GM21529 (cell line): Measurements from ENCODE around the gene PADI6.
"Not testable (repeated sequence)": the region's sequence is repeated elsewhere in the genome, so short reads cannot be mapped to it uniquely, and the experiment has no call there.

Experiments
- ATAC-seq: cut with Tn5 transposase; IDR thresholded peaks from one replicate; pipeline ENCODE4 v1.9.1; 2021; ENCODE audit not compliant: unreplicated experiment

PADI6 gene

GRCh38 chr1:17371896-17372295 lies at the start of gene PADI6:
TSS of gene PADI6 (plus strand) at chr1:17372196. CDS start at chr1:17372246, 50 bp downstream.
- ATAC-seq = no peak

- no peak for ATAC-seq
These were observed 43.1 kb upstream of the PADI6 start for GRCh38 chr1:17328855-17329254.

DNA sequence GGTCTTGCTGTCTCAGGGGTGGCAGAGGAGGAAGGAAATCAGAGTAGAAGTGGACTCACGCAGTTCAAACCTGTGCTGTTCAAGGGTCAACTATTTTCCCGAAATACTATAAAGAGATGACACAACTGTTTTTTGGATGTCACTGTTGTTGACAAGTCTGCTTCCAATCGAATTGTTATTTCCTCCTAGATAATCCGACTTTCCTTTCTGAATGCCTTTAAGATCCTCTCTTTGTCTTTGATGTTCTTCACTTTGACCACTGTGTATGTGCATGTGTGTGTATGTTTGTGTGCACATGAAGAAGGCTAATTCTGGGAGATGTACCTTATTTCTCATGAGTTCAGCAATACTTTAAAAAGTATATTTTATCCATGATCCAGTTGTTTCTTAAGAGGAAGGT lies 42.4 kb upstream of the PADI6 start:
- ATAC-seq = no peak

DNA sequence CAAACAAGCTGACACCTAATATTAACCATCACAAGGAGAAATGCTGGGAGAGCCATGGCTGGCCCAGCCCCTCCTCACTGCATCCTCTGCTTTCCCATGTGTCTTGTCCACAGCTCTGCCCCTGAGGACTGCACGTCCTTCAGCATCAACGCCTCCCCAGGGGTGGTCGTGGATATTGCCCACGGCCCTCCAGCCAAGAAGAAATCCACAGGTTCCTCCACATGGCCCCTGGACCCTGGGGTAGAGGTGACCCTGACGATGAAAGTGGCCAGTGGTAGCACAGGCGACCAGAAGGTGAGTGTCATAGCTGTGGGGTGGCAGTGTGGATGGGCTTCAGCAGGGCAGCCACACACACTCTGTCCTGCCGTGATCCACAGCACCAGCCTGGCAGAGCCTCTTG lies 41.1 kb upstream of the PADI6 start:
- ATAC-seq = no peak

DNA sequence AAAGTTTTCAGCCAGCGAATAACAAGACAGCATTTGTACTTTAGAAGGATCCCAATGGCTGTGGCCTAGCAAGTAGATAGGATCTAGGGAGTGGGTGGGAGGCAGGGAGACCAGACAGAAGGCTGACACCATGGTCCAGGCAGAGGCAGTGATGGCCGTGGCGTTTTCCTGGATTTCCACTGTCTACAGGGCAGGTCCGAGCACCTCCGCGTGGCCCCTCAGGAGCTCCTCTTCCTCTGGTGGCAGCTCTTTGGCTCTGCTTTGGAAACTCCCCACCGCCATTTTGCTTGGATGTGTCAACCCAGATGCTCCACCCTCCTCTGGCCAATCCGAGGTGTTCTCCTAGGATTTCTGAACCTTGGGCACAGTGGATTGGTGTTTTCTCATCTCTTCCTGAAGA lies 38.9 kb upstream of the PADI6 start:
- ATAC-seq = no peak

DNA sequence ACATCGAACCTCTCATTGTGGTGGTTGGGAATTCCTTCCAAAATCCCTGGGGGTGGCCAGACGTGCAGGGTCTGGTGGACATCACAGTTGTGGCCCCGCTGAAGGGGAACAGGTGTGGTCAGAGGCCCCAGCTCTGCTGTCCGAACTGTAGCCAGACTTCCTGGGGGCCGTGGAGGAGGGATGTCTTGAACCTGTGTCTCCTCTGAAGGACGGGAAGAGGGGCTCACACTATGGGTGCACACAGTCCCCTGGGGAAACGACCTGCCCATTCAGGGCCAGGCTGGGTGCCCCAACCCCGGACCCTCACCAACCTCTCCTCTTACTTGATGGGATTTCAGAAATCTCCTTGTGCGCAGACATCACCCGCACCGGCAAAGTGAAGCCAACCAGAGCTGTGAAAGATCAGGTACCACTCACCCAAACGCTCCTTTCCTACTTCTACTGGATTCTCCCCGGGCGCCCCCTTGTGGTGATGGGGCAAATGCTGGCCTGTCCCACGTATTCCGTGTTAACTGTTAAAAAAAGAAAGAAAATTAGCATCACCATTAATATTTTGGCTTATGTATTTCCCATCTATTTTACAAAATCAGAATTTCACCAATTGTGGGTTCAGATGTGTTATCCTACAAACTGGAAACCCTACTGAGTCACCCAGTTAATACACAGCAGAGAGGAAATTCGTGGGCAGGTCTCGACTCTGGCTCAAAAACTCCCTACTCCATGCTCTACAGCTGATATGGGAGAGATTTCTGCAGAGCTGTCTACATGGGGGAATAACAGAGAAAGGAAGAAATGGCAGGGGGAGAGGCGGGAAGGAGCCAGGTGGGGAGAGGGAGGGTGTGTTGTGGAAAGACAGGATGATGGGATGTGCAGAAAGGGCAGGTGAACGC lies 35.9 kb upstream of the PADI6 start:
- ATAC-seq = no peak

- no peak for ATAC-seq
These were observed 33.1 kb upstream of the PADI6 start for GRCh38 chr1:17338706-17339493.

GRCh38 chr1:17339521-17339920 lies 32.5 kb upstream of the PADI6 start:
- no peak for ATAC-seq

- no peak for ATAC-seq
These were observed 31.6 kb upstream of the PADI6 start for GRCh38 chr1:17340358-17340757.

- ATAC-seq = no peak
These were observed 30.0 kb upstream of the PADI6 start for GRCh38 chr1:17342014-17342441.

DNA sequence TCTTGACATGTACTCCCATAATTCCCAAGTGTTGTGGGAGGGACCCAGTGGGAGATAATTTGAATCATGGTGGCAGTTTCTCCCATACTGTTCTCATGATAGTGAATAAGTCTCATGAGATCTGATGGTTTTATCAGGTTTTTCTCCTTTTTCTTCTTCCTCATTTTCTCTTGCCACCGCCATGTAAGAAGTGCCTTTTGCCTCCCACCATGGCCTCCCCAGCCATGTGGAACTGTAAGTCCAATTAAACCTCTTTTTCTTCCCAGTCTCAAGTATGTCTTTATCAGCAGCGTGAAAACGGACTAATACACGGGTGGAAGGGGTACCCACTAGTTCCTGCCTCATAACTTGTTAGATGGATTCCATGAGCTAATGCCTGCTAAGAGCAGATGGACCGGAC lies 26.5 kb upstream of the PADI6 start:
- ATAC-seq = not testable (repeated sequence)

GRCh38 chr1:17346046-17346789 lies 25.8 kb upstream of the PADI6 start:
- ATAC-seq = no peak

GRCh38 chr1:17347769-17348592 lies 24.0 kb upstream of the PADI6 start:
- no peak for ATAC-seq

- peak; percentile 62 for ATAC-seq
These were observed 23.3 kb upstream of the PADI6 start for GRCh38 chr1:17348593-17349234.

DNA sequence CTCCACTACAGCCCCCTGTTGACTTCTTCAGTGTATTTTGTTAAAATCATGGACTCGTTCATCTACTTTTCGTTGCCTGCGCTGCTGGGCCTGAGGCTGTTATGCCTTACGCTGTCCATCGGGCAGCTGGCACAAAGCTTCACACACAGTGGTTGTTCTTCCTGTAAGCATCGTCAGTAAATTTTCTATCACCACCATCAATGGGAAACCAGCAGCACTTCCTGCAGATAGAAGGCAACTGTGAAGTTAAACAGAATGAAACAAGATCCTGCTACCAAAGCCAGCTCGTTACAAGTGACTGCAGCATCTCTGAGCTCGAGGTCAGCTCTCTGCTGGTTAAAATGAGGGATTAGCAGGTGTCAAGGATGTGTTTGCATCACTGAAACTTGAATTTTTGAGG lies 21.9 kb upstream of the PADI6 start:
- no peak for ATAC-seq

GRCh38 chr1:17350928-17351446 lies 21.0 kb upstream of the PADI6 start:
- no peak for ATAC-seq

DNA sequence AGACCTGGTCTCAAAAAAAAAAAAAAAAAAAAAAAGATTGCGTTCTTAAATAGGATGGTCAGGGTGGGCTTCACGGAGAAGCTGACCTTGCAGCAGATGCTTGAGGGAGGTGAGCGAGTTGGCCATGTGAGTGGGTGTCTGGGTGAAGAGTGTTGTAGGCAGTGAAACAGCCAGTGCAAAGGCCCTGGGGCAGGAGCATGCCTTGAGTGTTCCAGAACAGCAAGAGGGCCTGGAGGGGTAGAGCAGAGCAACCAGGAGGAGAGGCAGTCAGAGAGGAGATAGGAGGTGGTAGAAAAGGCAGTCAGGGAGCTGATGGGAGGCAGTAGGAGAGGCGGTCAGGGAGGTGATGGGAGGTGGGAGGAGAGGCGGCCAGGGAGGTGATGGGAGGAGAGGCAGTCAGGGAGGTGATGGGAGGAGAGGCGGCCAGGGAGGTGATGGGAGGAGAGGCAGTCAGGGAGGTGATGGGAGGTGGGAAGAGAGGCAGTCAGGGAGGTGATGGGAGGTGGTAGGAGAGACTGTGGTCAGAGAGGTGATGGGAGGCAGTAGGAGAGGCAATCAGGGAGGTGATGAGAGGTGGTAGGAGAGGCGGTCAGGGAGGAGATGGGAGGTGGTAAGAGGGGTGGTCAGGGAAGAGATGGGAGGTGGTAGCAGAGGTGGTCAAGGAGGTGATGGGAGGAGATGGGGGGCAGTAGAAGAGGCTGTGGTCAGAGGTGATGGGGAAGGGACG lies 20.2 kb upstream of the PADI6 start:
- no peak for ATAC-seq

- no peak for ATAC-seq
These were observed 19.5 kb upstream of the PADI6 start for GRCh38 chr1:17352419-17352909.

GRCh38 chr1:17355898-17356297 lies 16.1 kb upstream of the PADI6 start:
- no peak for ATAC-seq
